HG02763 (cell line): ENCODE results near the gene TMEM18.
A peak's percentile ranks its signal among the peaks of the same experiment; 100 is the strongest.
"Not testable (repeated sequence)": the region's sequence is repeated elsewhere in the genome, so short reads cannot be mapped to it uniquely, and the experiment has no call there.

Source experiments
- ATAC-seq: cut with Tn5 transposase; IDR thresholded peaks from one replicate; pipeline ENCODE4 v1.9.1; 2021; ENCODE audit warnings: mild to moderate bottlenecking, moderate library complexity; ENCODE audit not compliant: unreplicated experiment

Gene TMEM18

GRCh38 chr2:677056-677958 is at the start of gene TMEM18:
TSS of gene TMEM18 (minus strand) at chr2:677406. CDS start at chr2:677345, 61 bp downstream.
- peak; percentile 55 for ATAC-seq

- ATAC-seq = peak; percentile 89
Measured at GRCh38 chr2:726169-726568, 49.0 kb upstream of the TMEM18 start.

- ATAC-seq = no peak
Measured at GRCh38 chr2:725468-725867, 48.3 kb upstream of the TMEM18 start.

GRCh38 chr2:723761-724160 is 46.6 kb upstream of the TMEM18 start:
- ATAC-seq = no peak

GRCh38 chr2:720842-721241 is 43.6 kb upstream of the TMEM18 start:
- ATAC-seq = no peak

GRCh38 chr2:719734-720133 is 42.5 kb upstream of the TMEM18 start:
- no peak for ATAC-seq

GRCh38 chr2:719191-719590 is 42.0 kb upstream of the TMEM18 start:
- no peak for ATAC-seq

- no peak for ATAC-seq
Measured at GRCh38 chr2:717661-718060, 40.5 kb upstream of the TMEM18 start.

- ATAC-seq = no peak
Measured at GRCh38 chr2:715854-716560, 38.8 kb upstream of the TMEM18 start.

GRCh38 chr2:715038-715437 is 37.8 kb upstream of the TMEM18 start:
- no peak for ATAC-seq

- peak; percentile 96 for ATAC-seq
Measured at GRCh38 chr2:714005-714741, 37.0 kb upstream of the TMEM18 start.

- no peak for ATAC-seq
Measured at GRCh38 chr2:710867-711665, 33.9 kb upstream of the TMEM18 start.

- ATAC-seq = no peak
Measured at GRCh38 chr2:709138-709765, 32.0 kb upstream of the TMEM18 start.

- no peak for ATAC-seq
Measured at GRCh38 chr2:708667-709066, 31.5 kb upstream of the TMEM18 start.

- peak; percentile 92 for ATAC-seq
Measured at GRCh38 chr2:705971-706511, 28.8 kb upstream of the TMEM18 start.

- ATAC-seq = not testable (repeated sequence)
Measured at GRCh38 chr2:702765-703164, 25.6 kb upstream of the TMEM18 start.

- ATAC-seq = no peak
Measured at GRCh38 chr2:696999-697627, 19.9 kb upstream of the TMEM18 start.

- peak; percentile 96 for ATAC-seq
Measured at GRCh38 chr2:696463-696862, 19.3 kb upstream of the TMEM18 start.

- ATAC-seq = no peak
Measured at GRCh38 chr2:694906-695510, 17.8 kb upstream of the TMEM18 start.
